Ramos (cell line): ENCODE results near the gene SERPINB11.
"Not testable (repeated sequence)": the region's sequence is repeated elsewhere in the genome, so short reads cannot be mapped to it uniquely, and the experiment has no call there.

Experiments used
- in situ Hi-C: fragments of 300-500 bp; cut with MboI; formaldehyde crosslinking; loops from one replicate; pipeline ENCODE4 v1.14.3; 2022; ENCODE audit warnings: low sequenced_read_pairs; ENCODE audit not compliant: unreplicated experiment

Gene SERPINB11

DNA sequence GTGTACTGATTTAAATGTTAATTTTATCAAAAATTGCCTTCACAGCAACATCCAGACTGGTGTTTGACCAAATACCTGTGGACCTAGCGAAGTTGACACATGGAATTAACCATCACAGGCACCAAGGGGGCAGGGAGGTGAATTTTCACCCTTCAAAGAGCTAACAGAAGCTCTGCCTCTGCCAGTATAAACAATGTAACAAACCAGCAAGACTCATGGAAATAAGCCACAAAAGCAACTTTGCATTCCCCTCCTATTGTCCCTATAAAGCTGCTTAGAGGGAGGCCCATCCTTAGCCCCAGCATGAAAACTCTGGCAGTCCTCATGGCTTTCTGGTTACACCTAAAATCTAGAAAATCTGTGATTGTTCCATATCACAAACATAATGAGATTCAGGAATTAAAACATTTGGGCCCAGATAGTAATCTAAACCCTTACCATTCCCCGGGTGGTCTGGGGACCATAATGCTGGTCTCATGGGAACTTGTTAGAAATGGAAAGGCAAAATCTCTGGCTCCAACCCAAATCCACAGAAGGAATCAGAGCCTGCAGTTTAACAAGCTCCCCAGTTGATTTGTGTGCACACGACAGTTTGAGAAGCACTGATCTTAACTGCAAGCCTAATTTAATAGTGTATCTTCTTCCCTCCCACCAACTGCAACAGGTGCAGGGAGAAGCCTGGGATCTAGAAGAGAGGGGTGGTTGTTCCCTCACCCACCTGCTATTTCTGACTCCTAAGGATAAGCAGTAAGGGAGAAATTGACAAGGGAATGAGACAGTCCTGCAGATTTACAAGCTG is 23.1 kb downstream of the SERPINB11 start:
- in situ Hi-C loops, result no loop called here

DNA sequence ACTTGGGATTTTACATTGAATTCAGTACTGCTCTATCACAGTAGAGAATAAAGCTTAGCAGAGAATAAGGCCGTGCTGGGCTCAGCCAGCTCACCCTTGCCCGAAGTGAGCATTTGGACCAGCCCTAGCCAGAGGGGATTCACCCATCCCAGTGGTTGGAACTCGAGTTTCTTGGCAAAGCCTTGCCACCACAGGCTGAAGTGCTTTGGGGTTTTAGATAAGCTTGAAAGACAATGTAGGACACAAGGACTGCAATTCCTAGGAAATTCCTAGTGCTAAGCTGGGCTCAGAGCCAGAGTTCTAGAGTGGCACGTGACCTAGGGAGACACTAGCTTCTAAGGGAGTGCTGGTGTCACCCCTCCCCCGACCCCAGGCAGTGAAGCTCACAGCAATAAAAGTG is 28.0 kb downstream of the SERPINB11 start:
- in situ Hi-C loops, result no loop called here

DNA sequence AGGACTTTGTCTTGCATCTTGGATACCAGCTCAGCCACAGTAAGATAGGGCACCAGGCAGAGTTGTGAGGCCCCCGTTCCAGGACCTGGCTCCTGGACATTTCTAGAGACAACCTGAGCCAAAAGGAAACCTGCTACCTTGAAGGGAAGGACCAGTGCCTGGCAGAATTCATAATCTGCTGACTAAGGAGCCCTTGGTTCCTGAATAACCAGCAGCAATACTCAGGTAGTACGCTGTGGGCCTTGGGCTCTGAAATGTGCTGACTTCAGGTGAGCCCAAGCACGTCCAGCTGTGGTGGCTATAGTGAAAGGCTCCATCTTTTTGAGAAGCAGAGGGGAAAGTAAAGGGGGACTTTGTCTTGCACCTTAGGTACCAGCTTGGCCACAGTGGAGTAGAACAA is 28.5 kb downstream of the SERPINB11 start:
- in situ Hi-C loops, result no loop called here

DNA sequence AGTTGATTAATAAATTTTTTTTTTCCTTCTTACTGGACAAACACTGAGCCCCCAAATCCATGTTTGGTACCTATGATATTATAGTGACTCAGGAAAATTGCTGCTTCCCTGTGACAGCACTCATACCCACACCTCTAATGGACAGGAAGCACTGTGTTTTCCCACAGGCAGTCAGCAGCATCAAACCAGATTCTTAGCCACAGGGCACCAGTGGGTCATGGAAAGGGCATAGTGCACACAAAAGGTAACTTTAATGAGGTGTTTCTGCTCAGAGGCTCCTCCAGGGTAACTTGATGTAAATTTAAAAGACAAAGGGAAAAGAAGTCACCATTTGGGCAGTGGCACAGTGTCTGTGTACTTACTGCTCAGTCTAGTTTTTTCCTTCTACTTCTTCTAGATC is 34.1 kb downstream of the SERPINB11 start:
- in situ Hi-C loops, result no loop called here

DNA sequence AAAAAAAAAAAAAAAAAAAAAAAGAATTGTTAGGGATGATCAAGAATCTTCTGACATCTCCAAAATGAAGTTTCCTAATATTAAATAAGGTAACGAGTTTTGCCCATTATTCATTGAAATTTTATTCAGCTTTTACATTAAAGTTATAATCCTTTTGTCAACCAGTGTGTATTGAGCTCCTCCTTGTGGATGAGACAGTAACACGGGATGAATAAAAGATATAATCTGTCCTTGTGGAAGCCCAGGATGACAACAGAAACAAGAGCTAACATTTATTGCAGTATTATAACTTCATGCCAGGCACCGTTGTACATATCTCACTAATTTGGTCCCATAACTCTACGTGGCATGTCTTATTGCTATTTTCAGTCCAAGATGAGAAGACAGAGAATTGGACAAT is 39.0 kb downstream of the SERPINB11 start:
- in situ Hi-C loops, result no loop called here

DNA sequence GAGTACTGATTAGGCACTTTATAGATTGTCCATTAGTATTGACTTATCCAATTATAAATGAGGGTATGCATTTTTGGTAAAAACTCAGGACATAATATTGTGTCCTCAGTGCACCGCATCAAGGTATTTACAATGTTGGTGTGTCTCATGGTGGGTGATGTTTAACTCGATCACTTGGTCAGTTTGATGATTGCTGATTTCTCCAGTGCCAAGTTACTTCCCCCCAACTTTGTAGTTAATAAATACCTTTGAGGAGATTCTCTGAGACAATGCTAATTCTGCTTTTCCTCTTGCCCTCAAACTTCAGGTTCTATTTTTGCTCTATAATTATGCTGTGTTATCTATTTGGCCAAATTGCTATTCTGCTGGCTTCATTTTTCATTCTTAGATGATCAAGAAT is 44.2 kb downstream of the SERPINB11 start:
- in situ Hi-C loops, result no loop called here

DNA sequence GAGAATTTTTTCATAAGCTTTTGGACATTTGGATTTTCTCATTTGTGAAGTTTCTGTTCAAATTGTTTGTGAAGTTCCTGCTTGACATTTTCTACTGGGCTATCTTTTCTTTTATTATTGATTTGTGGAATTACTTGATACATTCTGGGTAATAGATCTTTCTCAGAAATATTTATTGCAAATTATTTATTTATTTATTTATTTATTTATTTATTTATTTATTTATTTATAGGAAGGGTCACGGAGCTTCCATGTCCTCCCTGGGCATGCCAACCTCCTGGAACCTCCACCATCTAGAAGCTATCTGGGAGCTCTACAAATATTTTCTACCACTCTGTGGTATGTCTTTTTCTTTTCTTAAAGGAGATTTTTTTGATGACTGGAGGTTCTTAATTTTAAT is 46.7 kb downstream of the SERPINB11 start:
- in situ Hi-C loops, result no loop called here

DNA sequence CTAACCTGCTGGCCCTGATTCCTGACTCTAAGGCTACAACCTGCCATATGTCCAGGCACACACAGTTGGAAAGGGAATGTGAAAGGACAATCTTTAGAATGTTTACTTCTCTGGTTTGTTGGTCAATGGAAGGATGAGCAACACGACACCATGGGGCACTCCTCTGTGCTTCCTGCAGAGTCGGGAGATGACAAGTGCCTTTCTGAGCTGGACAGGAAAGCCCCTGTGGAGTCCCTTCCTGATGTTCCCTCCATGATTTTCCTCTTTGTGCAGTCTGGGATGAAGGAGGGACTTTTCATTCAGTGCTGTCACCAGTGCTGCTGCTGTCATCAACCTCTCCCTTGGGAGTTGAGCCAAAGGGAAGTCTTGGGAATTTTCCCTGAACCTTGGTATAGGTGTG is 49.9 kb downstream of the SERPINB11 start:
- in situ Hi-C loops, result no loop called here

DNA sequence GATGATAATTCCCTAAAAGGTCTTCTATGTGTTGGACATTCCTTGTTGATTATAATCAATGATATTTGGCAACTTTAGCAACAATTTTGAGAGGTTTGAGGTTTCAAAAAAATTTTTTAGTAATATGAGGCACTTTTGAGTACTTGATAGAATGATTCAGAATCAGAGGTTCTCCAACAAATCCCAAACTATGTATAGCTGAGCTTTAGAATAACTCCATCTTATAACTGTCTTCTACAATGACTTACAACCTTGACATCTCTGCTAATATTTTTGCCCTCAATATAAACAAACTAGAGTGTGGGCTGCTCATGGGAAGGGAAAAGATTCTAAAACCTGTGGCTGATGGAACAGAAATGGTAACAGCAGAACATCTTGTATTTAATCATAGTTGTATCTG is 50.9 kb downstream of the SERPINB11 start:
- in situ Hi-C loops, result no loop called here

DNA sequence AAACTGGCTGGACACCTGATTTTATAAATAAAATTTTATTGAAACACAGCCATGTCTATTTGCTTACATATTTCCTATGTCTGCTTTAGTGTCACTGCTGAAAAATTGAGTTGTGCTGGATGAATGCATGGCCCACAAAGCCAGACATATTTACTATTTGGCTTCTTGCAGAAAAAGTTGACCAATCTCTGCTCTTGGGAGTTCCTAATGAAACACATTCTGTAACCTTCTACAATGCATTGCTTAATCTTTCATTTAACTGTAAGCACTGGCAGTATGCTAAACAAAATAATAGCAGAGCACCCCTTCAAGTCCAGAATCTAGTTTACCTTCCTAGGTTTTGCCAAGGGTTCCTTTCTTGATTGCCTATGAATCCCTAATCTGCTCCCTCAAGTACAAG is 54.8 kb downstream of the SERPINB11 start:
- in situ Hi-C loops, result no loop called here

DNA sequence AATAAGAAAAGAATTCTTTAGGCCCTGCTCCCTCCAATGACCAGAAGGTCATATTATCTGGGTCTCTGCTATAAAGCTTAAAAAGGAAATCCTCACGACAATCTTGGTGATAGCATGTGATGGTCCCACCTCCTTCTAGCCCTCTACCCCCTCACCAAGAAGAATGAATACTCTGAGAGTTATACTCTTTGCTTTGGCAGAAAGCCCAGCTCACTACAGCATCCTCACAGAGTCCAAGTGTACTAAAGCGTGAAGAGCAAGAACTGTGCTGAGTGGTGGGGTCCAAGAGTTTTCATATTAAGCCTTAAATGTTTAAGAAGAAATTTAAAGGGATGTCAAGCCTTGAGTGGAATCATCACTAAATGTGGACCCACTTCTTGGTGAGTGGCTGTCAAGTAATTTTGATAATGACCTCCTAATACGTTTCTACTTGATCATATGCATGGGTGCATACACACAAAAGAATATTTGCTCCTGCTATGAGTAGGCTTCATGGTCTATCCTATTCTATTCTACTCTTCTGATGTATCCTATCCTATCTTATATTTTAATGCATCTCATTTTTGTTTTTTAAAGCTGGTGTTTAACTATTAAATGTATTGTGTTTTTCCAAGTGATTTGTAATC is 56.0 kb downstream of the SERPINB11 start:
- in situ Hi-C loops, result no loop called here

DNA sequence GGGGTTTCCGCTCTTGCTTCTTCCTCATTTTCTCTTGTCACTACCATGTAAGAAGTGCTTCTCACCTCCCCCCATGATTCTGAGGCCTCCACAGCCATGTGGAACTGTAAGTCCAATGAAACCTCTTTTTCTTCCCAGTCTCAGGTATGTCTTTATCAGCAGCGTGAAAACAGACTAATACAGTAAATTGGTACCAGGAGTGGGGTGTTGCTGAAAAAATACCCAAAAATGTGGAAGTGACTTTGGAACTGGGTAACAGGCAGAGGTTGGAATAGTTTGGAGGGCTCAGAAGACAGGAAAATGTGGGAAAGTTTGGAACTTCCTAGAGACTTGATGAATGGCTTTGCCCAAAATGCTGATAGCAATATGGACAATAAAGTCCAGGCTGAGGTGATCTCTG is 57.0 kb downstream of the SERPINB11 start:
- in situ Hi-C loops, result not testable (repeated sequence)

DNA sequence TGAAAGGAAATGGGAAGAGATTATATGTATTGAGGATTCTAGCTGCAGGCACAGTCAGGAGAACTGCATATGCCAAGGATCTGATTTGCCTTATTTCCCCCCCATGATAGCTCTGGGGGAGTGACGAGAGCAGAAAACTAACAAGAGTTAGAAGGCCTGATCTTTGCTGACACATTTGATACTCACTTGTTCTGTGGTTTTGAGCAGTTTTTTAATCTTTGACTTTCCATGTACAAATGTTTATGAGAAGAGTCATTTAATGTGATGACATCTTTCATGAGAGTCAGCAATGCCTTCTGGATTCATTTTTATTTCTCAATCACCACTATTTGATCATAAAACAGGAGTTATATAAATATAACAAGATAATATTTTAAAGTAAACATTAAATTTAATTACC is 59.8 kb downstream of the SERPINB11 start:
- in situ Hi-C loops, result no loop called here

DNA sequence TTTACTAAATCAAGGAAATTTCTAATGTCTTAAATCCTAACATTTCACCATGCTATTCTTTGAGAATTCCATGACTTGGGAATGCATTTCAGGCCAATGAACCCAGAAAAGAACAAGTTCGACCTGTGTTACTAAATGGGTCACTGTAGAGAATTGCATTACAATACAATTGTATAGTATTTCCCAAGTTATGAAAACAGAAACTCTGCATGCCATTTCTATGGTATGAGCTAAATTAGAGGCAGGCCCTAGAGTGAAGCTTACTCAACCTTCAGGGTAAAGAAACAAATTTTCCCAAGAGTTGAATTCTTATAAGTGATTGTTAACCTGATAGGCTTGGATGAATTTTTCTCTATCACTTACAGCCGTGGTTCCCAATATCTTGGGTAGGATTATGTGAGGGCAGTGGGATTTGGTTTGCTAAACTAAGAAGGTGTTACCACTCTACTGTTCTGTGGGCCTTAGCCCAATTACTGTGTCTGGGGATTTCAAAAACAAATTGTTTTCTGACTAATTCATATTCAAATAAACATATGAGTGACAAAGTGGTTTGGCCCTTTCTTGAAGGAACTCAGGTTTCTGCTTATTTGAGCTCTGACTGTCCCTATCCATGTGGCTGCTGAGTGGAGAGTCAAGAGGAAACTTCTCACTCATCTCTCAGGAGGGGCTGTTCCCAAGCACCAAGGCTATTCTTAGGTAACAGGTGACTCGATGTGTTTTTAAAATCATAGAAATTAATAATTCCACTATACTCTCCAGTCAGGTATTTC is 61.3 kb downstream of the SERPINB11 start:
- in situ Hi-C loops, result no loop called here

DNA sequence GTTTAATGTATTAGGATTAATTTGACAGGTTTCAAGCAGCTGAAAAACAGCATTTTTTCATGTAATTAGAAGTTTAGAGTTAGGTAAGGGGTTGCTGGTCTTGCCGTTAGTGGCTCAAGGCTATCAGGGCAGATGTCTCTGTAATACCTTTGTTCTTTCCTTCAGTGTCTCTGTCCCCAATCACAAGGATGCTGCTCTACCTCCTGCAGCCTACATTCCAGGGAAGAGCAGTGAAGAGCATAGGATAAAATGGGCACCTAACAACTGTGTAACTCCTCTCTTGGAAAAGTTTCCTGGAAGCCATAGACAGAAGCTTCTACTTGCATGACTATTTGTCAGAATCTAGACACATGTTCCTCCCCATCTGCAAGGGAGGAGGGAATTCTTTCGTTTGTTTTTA is 63.1 kb downstream of the SERPINB11 start:
- in situ Hi-C loops, result no loop called here
